Stomach (tissue), 9 donors: Measurements from ENCODE around the gene CEP72. TPM values are rescaled to one million over a fixed set of nuclear protein-coding genes. Genes with fewer than 3 reads are reported as not detected.

ENCODE experiments used
- DNase-seq, 2 donors: peaks; one replicate each; pipeline versions ENCODE4 v3.0.0 to v3.0.0-alpha.2; 2013 to 2019
- H3K27ac ChIP-seq, 5 donors: fragments of 200-600 bp in 4 of 5; sonication (generic) in 4 of 5; one replicate each; pipeline ENCODE4 v1.5.1; 2013 to 2019; ENCODE audit warnings: mild to moderate bottlenecking in 1 of 5, moderate library complexity in 1 of 5
- H3K27me3 ChIP-seq, 3 donors: fragments of 200-600 bp; sonication (generic); one replicate each; pipeline ENCODE4 v1.5.1; 2017 to 2019; ENCODE audit warnings: mixed run types in 1 of 3
- H3K36me3 ChIP-seq, 4 donors: fragments of 200-600 bp; sonication (generic); 1 replicate in 3 of 4; 2 replicates in 1 of 4; pipeline ENCODE4 v1.5.1; 2016 to 2019
- H3K4me1 ChIP-seq, 4 donors: fragments of 200-600 bp; sonication (generic); one replicate each; pipeline ENCODE4 v1.5.1; 2016 to 2019
- H3K4me3 ChIP-seq, 4 donors: fragments of 200-600 bp; sonication (generic) in 3 of 4; one replicate each; pipeline ENCODE4 v1.5.1; 2016 to 2019; ENCODE audit warnings: mild to moderate bottlenecking in 1 of 4
- H3K9me3 ChIP-seq, 4 donors: fragments of 200-600 bp; sonication (generic); one replicate each; pipeline ENCODE4 v1.5.1; 2016 to 2019
- EP300 ChIP-seq: sonication (generic); formaldehyde crosslinking; IDR thresholded peaks from one replicate; pipeline ENCODE4 v1.6.1; 2017; ENCODE audit warnings: antibody characterized with exemption
- POLR2A ChIP-seq, 4 donors: fragments of 450-650 bp; IDR thresholded peaks; one replicate each; pipeline ENCODE4 v1.6.1; 2016; ENCODE audit warnings: antibody characterized with exemption in 4 of 4, control low read depth in 2 of 4, mild to moderate bottlenecking in 1 of 4, moderate library complexity in 1 of 4
- POLR2AphosphoS5 ChIP-seq, 3 donors: sonication (generic); formaldehyde crosslinking; IDR thresholded peaks; one replicate each; pipeline ENCODE4 v1.6.1; 2016; ENCODE audit warnings: antibody characterized with exemption in 3 of 3
- WGBS, 5 donors: extraction: QIAGEN DNeasy Blood & Tissue Kit in 3 of 5; methylation state at CpG; one replicate each; pipeline versions ENCODE4 v1.1.5 to v1.1.7; 2013 to 2018; 5-methylcytosine and 5-hydroxymethylcytosine counted together
- intact Hi-C: fragments of 100-400 bp; cut with DNase I; formaldehyde crosslinking; loops from one replicate; pipeline ENCODE4 v1.15.1; 2023; ENCODE audit warnings: low total_unique reads
- polyA plus RNA-seq, 3 donors: library from polyadenylated mRNA; stranded (reverse); fragments of 200-250 nt; gene quantifications; one replicate each; pipeline ENCODE4 v1.2.3, GENCODE V29; 2013
- total RNA-seq, 5 donors: library from RNA; depleted of rRNA; stranded (reverse); fragments of >200 nt; gene quantifications; one replicate each; pipeline versions ENCODE4 v1.1.0 to v1.2.3, GENCODE V29; 2014 to 2016
- TF ChIP-seq, protein P1 (sequence below), 7 experiments: fragments of 450-650 bp in 4 of 7; fragments of 200-600 bp in 3 of 7; sonication (generic) in 3 of 7; IDR thresholded peaks; one replicate each; pipeline ENCODE4 v1.5.1; 2016 to 2019; ENCODE audit warnings: antibody characterized with exemption in 7 of 7, control low read depth in 2 of 7, mild to moderate bottlenecking in 1 of 7
- donor health status: healthy with polysubstance abuse.
- donor health status: Bipolar disorder and iron deficiency.
- donor health status: healthy.

The CEP72 gene
- total and polyA plus RNA-seq, 8 donors: 0.14 to 11.1 (median 2.1) TPM

DNA sequence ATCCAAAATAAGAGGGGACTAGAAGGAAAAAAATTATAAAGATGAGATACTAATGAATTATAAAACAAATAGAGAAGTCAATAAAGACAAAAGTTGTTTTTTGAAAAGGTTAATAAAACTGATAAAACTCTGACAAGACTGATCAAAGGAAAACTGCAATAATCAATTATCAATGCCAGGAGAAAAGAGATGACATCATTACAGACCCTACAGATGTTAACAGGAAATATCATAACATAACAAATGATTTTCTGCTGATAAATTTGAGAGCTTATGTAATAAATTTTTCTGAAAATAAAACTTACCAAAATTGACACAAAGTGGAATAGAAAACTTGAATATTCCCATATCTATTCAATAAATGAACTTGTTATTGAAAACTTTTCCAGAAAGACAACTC is 34.3 kb upstream of the CEP72 start:
- Histone ChIP-seq H3K36me3 (no peaks in the 10 kb centered on the region), H3K4me3 (no peak overlapping the region), H3K4me1 (no peaks in the 10 kb centered on the region), H3K27me3 (peaks cover 0 to 68% (median 6%) of the 10 kb centered on the region in 3 donors), H3K27ac (no peak overlapping the region), H3K9me3 (peaks cover 0 to 23% (median 22%) of the 10 kb centered on the region in 4 donors)
- no peak for DNase-seq
- intact Hi-C loops: no loop called here
- TF ChIP-seq POLR2A (IDR thresholded peaks at IDR 0.05) (no peak), POLR2AphosphoS5 (IDR thresholded peaks at IDR 0.05) (no peak), EP300 (no peak)
- TF ChIP-seq, protein P1, sequence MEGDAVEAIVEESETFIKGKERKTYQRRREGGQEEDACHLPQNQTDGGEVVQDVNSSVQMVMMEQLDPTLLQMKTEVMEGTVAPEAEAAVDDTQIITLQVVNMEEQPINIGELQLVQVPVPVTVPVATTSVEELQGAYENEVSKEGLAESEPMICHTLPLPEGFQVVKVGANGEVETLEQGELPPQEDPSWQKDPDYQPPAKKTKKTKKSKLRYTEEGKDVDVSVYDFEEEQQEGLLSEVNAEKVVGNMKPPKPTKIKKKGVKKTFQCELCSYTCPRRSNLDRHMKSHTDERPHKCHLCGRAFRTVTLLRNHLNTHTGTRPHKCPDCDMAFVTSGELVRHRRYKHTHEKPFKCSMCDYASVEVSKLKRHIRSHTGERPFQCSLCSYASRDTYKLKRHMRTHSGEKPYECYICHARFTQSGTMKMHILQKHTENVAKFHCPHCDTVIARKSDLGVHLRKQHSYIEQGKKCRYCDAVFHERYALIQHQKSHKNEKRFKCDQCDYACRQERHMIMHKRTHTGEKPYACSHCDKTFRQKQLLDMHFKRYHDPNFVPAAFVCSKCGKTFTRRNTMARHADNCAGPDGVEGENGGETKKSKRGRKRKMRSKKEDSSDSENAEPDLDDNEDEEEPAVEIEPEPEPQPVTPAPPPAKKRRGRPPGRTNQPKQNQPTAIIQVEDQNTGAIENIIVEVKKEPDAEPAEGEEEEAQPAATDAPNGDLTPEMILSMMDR (IDR thresholded peaks at IDR 0.05): no peak

DNA sequence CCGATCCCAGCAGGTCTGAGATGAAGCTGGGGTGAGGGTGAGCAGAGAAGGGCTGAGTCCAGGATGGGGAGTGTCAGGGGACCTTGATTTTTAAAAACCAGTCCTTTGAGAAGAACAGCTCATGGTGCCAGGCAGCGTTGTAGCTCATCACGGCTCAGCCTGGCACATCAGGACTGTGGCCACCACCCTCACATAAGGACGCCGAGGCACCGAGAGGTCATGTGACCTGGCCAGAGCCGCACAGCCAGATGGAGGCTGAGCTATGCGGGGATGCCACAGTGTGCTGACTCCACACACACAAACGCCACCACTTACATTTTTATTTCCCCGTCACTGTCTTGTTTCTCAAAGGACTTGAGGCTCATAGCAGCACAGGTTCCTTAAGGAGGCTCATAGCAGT is 32.9 kb upstream of the CEP72 start:
- intact Hi-C loops: no loop called here
- DNase-seq: peak in 1 of 2 donors; percentile 8
- H3K27me3 ChIP-seq: peaks cover 0 to 75% (median 11%) of the 10 kb centered on the region in 3 donors

DNA sequence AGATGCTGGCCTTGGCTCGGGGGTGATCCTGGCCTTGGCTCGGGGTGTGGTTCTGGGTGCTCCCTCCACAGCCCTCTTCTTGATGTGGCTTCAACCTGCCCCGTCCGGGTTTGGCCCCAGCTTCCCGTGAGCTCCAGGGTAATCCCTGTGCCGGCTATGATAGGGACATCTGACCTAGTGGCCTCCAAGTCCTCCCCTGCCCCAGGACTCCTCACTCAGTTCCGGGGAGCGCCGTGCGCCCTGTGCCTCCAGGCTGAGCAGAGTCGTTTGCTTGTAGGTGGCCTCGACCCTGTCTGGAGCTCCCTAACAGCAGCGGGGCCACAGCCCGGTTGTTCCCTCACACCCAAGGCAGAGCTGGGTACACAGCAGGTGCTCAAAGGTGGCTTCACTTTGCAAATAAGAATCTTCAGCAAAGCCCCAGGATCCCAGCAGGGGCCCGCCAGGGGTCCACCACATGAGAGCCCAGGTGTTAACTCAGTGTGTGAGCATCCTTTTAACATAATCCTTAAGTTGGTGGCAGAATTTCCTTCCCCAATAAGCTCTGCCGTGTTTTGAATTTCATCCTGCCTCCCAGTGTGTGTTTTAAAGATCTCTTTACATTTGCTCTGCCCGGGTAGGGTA is 32.3 kb upstream of the CEP72 start:
- WGBS, 5 donors: 36 to 56% (median 48%) methylated on average over 7 to 17 of the region's 17 CpGs
- no peaks in the 10 kb centered on the region for H3K4me1 ChIP-seq
- H3K27me3 ChIP-seq: peaks cover 0 to 76% (median 11%) of the 10 kb centered on the region in 3 donors
- no peaks in the 10 kb centered on the region for H3K36me3 ChIP-seq
- intact Hi-C loops: no loop called here
- H3K27ac ChIP-seq: no peak overlapping the region
- DNase-seq: peak in 1 of 2 donors; percentile 24
- peaks cover 0 to 23% (median 22%) of the 10 kb centered on the region in 4 donors for H3K9me3 ChIP-seq
- no peak overlapping the region for H3K4me3 ChIP-seq
- TF ChIP-seq POLR2A (IDR thresholded peaks at IDR 0.05) (no peak), POLR2AphosphoS5 (IDR thresholded peaks at IDR 0.05) (no peak)
- TF ChIP-seq, protein P1 (IDR thresholded peaks at IDR 0.05): no peak

More for the DNA sequence above, 32.9 kb upstream of the CEP72 start:
- Histone ChIP-seq H3K4me1 (no peaks in the 10 kb centered on the region), H3K36me3 (no peaks in the 10 kb centered on the region), H3K27ac (no peak overlapping the region), H3K9me3 (peaks cover 0 to 23% (median 22%) of the 10 kb centered on the region in 4 donors), H3K4me3 (no peak overlapping the region)
- TF ChIP-seq, protein P1 (IDR thresholded peaks at IDR 0.05): no peak
- TF ChIP-seq POLR2AphosphoS5 (IDR thresholded peaks at IDR 0.05) (no peak), EP300 (no peak), POLR2A (IDR thresholded peaks at IDR 0.05) (no peak)
- WGBS, 5 donors: 64 to 84% (median 76%) methylated on average over 10 of the region's 10 CpGs

DNA sequence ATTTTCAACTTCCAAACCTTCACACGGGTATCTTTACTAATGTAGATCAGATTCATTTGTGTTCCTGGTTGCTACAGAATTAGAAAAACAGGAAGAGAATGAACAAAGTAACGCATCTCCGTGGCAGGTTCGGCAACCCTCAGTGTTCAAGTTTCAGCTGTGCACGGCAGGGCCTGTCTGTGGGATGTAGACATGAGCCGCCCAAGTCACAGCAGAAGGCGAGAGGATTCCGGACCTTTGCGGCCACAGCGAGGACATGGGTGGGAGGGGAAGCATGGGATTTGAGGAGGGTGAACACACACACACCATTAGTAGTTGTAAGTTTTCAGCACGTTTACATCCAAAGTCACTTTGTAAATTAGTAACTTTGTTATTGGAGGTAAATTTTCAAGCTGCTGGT is 31.7 kb upstream of the CEP72 start:
- WGBS, 5 donors: 57 to 73% (median 62%) methylated on average over 11 of the region's 11 CpGs
- H3K27me3 ChIP-seq: peaks cover 0 to 73% (median 11%) of the 10 kb centered on the region in 3 donors
- DNase-seq: peak in 1 of 2 donors; percentile 17
- H3K27ac ChIP-seq: no peak overlapping the region
- peaks cover 0 to 22% (median 20%) of the 10 kb centered on the region in 4 donors for H3K9me3 ChIP-seq
- no peak for TF ChIP-seq EP300
- TF ChIP-seq, protein P1 (IDR thresholded peaks at IDR 0.05): no peak
- no peak for TF ChIP-seq POLR2AphosphoS5 (IDR thresholded peaks at IDR 0.05)
- TF ChIP-seq POLR2A (IDR thresholded peaks at IDR 0.05): no peak
- no peaks in the 10 kb centered on the region for H3K4me1 ChIP-seq
- H3K36me3 ChIP-seq: no peaks in the 10 kb centered on the region
- intact Hi-C loops: no loop called here
- H3K4me3 ChIP-seq: no peak overlapping the region
